RPMI8226 (cell line): ENCODE measurements around the gene CTBP2.

Source experiments
- DNase-seq: peaks from one replicate; pipeline ENCODE4 v3.0.0-alpha.2; 2015

Gene CTBP2

DNA sequence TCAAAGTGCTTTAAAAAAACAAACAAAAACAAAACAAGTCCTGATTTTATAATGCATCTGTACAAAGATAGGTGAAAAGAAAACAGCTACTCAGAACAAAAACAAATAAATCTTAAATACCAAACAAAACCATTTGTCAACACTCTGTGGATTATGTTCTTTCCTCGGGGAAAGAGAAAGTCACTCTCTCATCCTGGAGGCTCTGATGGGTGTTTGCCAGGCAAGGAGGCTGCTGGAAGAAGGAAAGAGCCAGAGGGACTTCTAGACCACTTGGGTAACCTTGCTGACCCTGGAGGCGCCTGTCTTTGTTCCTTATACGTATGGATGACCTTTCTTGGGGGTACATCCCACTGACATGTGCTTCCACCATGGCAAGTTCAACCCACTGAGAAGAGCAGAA is 125.7 kb downstream of the CTBP2 start:
- DNase-seq: no peak

GRCh38 chr10:125033146-125033924 is 127.0 kb downstream of the CTBP2 start:
- no peak for DNase-seq

DNA sequence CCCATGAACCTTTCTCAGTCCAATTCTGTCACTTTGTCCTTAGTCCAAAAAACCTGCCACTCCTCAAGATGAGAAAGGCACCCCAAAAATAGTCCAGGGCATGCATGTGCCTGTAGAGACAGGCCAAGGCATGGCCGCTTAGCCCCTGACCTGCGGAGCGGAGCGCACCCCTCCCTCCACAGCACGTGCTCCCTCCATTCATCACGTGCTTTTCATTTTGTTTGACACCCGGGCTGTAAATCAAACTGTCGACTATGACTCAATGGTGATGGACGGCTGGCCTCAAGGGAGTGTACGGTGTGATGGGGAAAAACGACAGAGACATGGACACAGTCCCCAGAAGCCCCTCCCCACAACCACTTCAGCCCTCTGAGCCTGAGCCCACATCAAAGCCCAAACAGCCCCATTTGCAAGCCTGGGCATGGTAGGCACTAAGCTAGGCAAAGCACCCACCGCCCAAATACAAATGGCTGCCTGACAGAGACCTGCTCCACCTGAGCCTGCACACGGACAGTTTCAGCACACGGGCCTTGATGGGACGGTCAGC is 127.8 kb downstream of the CTBP2 start:
- DNase-seq: no peak

GRCh38 chr10:125030567-125031197 is 129.7 kb downstream of the CTBP2 start:
- DNase-seq: no peak

- DNase-seq: no peak
These were observed 130.7 kb downstream of the CTBP2 start for GRCh38 chr10:125029584-125030242.

GRCh38 chr10:125027871-125028869 is 132.2 kb downstream of the CTBP2 start:
- no peak for DNase-seq

GRCh38 chr10:125026974-125027735 is 133.2 kb downstream of the CTBP2 start:
- no peak for DNase-seq

DNA sequence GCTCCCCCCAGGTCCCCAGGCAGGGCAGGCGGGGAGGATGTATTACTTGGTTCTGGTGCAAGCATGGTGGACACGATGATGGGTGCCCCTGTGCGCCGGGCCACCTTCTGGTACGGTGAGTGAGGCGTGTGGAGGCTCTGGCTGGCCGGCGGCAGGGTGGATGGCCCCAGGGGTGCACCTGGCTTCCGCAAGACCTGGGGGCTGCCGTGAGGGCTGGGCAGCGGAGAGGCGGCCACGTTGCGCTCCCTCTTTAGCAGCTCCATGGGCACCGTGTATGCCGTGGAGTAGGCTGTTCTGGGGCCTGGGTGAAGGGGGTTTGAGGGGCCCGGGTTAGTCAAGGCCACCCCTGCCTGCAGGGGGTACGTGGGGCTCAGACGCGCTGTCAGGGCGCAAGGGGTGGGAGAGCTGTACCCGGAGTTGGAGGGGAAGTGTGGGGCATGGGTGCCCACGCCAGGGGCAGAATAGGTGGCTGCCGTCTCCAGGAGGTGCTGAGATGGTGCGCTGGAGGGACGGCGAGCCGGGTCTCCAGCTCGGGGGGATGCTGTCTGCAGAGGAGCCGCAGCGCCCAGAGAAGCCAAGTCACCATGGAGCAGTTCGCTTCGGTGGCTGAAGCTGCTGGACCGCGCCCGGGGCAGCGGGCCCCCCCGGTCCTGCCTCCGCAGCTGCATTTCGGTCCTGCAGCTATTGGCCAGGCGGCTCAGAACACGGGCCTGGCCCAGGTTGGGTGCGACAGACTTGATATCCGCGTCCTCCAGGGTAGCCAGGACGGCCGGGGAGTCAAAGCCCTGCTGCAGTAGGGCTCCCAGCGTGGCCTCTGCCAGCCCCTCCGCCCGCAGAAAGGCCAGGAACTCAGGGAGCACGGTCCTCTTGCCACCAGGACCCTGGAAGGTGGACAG is 134.1 kb downstream of the CTBP2 start:
- DNase-seq: no peak

- no peak for DNase-seq
These were observed 135.0 kb downstream of the CTBP2 start for GRCh38 chr10:125025341-125025740.

GRCh38 chr10:125024497-125025234 is 135.7 kb downstream of the CTBP2 start:
- no peak for DNase-seq

DNA sequence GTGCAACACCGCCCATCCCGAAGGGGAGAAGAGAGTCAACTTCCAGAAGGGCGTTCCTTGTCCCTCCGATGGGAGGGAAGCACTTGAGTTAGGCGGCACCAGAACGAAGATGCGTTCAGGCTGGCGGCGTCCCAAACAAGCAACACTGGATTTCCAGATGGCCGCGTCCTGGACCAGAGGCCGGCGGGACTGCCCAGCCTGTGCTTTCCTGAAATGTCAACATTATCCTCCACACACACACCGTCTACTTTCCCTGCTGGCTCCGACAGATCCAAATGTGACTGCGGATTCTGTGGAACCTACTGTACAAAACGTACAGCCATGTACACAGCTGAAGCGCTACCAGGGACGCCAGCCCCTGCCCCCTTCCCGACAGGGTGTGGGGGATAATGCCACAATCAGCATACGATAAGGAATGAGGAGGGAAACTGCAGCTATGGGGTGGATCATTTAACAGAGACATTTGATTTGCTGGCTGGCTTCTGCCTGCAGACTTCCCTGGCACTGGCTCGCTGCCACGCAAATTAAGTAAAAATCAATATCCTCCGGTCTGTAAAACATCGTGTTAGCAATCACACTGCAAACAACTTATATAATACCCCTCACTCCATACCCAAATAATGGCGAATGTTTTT is 136.4 kb downstream of the CTBP2 start:
- DNase-seq: no peak

- peak; percentile 30 for DNase-seq
These were observed 137.1 kb downstream of the CTBP2 start for GRCh38 chr10:125023255-125023654.

DNA sequence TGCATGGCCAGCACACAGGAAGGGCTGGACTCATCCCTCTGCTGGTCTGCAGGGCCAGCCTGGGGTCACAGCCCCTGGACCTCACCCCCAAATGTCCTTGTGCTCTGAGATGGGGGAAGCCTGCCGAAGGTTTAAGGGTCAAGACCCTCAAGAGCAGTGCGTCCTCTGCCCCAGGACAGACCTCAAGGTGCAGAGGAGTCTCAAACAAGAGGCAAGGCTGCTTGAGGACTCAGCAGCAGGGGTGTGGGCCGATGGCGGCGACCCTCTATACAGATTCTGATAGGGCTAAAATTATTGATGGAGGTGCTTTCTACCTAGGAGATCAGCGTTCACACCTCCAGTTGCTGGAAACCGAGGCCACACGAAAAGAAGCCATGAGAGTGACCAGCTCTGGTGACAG is 137.7 kb downstream of the CTBP2 start:
- DNase-seq: no peak

DNA sequence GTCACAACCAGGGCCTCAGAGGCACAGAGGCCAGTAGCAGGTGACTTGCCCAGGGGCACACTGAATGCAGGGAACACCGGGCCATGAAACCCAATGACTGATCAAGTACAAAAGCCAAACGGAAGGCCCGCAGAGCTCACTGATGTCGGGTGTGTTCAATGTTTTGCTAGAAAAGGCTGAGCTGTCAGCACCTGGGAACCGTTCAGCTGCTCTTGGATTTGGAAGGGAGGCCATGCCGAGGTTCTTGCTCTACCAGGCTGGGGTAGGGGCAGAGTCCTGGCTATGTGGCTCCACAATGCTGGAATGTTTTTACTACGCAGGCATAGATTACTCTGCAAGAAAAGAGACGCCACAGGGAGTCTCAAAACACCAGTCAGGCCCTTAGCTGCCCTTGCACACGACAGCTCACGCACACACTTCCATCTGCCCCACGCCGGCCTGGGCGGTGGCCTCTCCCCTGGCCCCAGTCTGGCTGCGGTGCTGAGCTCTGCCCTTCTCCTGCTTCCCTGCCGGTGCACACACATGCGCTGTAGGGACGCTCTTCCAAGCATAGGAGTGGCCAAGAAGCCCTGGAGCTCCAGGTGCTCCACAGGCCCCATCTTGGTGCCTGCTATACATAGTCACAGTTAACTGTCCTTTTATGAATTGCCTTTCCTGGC is 138.5 kb downstream of the CTBP2 start:
- DNase-seq: no peak

DNA sequence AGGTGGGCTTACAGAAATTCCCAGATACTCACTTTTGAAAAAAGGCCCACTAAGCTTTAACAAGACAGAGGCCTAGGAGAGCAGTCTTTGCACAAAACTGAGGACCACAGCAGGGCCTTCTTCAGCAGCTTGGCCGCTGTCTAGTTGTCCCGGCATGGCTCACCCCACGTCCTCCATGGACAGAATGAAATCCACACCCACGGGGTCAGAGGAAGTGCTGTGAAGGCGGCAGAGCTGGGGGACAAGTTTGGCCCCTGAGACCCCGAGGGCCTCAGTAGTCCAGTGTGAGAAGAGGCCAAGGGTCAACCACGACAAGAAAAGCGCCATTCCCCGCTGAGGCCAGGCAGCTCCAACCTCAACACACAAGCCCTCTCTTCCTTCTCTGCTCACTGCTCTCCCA is 139.5 kb downstream of the CTBP2 start:
- DNase-seq: no peak

DNA sequence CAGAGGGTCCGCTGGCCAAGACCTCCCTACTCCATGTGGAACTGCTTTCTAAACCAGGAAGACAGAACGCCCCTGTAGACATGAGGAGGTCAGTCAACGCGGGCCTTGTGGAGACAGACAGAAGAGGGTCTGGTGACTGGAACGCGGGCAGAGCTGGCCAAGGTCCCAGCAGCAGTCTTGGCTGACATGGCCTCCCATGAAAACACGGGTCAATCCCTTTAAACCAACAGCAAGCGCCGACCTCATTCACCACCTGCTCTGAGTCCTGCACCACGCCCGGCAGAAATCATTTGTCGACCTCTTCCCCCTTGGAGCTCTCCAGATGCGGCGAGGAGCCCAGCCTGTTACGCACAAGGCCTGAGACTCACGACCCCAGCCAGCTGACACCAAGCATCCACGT is 140.0 kb downstream of the CTBP2 start:
- no peak for DNase-seq

DNA sequence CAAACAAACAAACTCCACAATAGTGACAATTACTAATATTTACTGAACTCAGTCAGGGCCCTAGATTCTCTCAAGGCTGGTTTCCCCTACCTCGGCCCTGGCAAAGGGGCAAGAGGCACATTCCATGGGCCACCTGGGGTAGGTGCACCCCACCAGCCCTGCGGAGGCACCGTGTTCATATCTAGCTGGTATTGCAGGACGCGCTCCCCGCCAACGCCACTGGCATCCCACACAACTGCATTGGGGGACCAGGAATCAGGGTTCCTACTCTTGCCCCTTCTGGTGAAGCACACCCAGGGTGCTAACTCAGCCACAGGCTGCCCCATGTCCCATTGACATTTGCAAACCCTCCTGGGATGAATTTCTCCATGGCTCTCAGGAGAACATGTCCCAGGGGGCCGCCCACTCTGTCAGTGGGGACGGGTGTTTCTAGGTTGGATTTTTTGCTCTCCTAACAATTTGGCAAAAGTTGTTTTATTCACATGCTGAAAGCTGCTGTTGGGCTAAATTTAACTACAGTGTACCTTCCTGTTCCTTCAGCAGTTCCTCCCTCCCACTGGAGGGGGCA is 141.7 kb downstream of the CTBP2 start:
- DNase-seq: no peak

GRCh38 chr10:125017547-125018298 is 142.6 kb downstream of the CTBP2 start:
- DNase-seq: no peak
